Measurements from ENCODE around the gene PIERCE2. TPM values are rescaled to one million over a fixed set of nuclear protein-coding genes. Genes with fewer than 3 reads are reported as not detected.

The PIERCE2 gene
- total RNA-seq, 1 experiment from 2014 or later: 0.44 TPM

- Mint-ChIP-seq H3K27me3 (ENCODE audit: low read depth) (no peaks in the 10 kb centered on the region; the same call in 1 of the 2 replicates), H3K4me3 (no peak overlapping the region), H3K27ac (no peak overlapping the region), H3K36me3 (ENCODE audit: insufficient read depth in 1 of 3, low read depth in 3 of 3) (peaks cover 0 to 4% (median 3%) of the 10 kb centered on the region in 3 experiments; a peak in 2 of 7 replicates), H3K4me1 (peaks cover 14 to 15% of the 10 kb centered on the region in 2 experiments), H3K9me3 (peaks cover 0 to 12% of the 10 kb centered on the region in 2 experiments; a peak in 3 of 5 replicates)
- Histone ChIP-seq H3K4me2 (ENCODE audit: insufficient read depth, insufficient read length, low read length) (no peak overlapping the region), H3K9ac (ENCODE audit: extremely low read depth, insufficient read length, low read length) (no peak overlapping the region), H3K4ac (ENCODE audit: low read depth, low read length) (no peak overlapping the region), H3K23ac (ENCODE audit: insufficient read length, low read depth, low read length) (no peak overlapping the region), H3K79me1 (ENCODE audit: insufficient read depth, low read depth, low read length, poor library complexity, severe bottlenecking) (no peaks in the 10 kb centered on the region), H3K4me1 (ENCODE audit: insufficient read depth, low read length) (no peaks in the 10 kb centered on the region), H4K20me1 (ENCODE audit: control insufficient read depth, insufficient read depth, insufficient read length) (no peaks in the 10 kb centered on the region), H4K91ac (ENCODE audit: insufficient read length, low read depth, low read length) (no peak overlapping the region), H2BK20ac (ENCODE audit: low read depth, low read length, poor library complexity, severe bottlenecking) (no peak overlapping the region), H3K56ac (ENCODE audit: insufficient read length, low read depth, low read length) (no peak overlapping the region), H3K27me3 (ENCODE audit: insufficient read depth, low read length) (no peaks in the 10 kb centered on the region), H3K9me3 (ENCODE audit: control insufficient read depth, low read depth, low read length) (no peaks in the 10 kb centered on the region), H4K5ac (ENCODE audit: insufficient read length, low read depth, low read length) (no peak overlapping the region), H3K14ac (ENCODE audit: insufficient read depth, low read length) (no peak overlapping the region), H2BK5ac (ENCODE audit: insufficient read length, low read length) (no peak overlapping the region), H3K27ac (ENCODE audit: insufficient read length, low read depth, low read length) (no peak overlapping the region), H2BK12ac (ENCODE audit: insufficient read length, low read depth, low read length) (no peak overlapping the region), H3K23me2 (ENCODE audit: insufficient read length, low read depth, low read length, poor library complexity, severe bottlenecking) (no peaks in the 10 kb centered on the region), H3K79me2 (ENCODE audit: insufficient read depth, low read length) (no peaks in the 10 kb centered on the region), H2BK15ac (ENCODE audit: low read depth, low read length) (no peak overlapping the region), H3T11ph (ENCODE audit: low read length) (no peak overlapping the region), H4K8ac (replicated peaks; ENCODE audit: insufficient read length, low read depth, low read length) (no peak overlapping the region), H2BK120ac (ENCODE audit: low read depth, low read length, poor library complexity, severe bottlenecking) (no peak overlapping the region), H2AFZ (ENCODE audit: low read length) (no peak overlapping the region), H2AK5ac (ENCODE audit: insufficient read length, low read length) (no peak overlapping the region), H3K18ac (ENCODE audit: insufficient read length, low read depth, low read length) (no peak overlapping the region)
- no peak for DNase-seq
- no peak for TF ChIP-seq CTCF (conservative IDR thresholded peaks at IDR 0.05)
- no CpG with 5 or more reads among the region's 1 CpG for WGBS (ENCODE audit: extremely low coverage, insufficient read length, low lambda C conversion rate)
These were observed 13.6 kb upstream of the PIERCE2 start for GRCh38 chr15:55394694-55395093.
